Ectodermal cell (in vitro differentiated cells): ENCODE measurements around the gene TNNI2. TPM values are rescaled to one million over a fixed set of nuclear protein-coding genes. Genes with fewer than 3 reads are reported as not detected.
"Not testable (repeated sequence)": the region's sequence is repeated elsewhere in the genome, so short reads cannot be mapped to it uniquely, and the experiment has no call there.

Experiments
- H3K27ac ChIP-seq: 2 replicates; pipeline ENCODE4 v1.7.0; 2013; ENCODE audit warnings: mild to moderate bottlenecking, low read depth, low read length; ENCODE audit not compliant: insufficient read depth, poor library complexity, severe bottlenecking
- H3K27me3 ChIP-seq: 2 replicates; pipeline ENCODE4 v1.7.0; 2013; ENCODE audit warnings: mild to moderate bottlenecking, low read length; ENCODE audit not compliant: insufficient read depth, control insufficient read depth, poor library complexity, severe bottlenecking
- H3K36me3 ChIP-seq: one replicate; pipeline ENCODE4 v1.7.0; 2013; ENCODE audit warnings: low read length; ENCODE audit not compliant: control insufficient read depth, insufficient read depth
- H3K4me1 ChIP-seq: one replicate; pipeline ENCODE4 v1.7.0; 2013; ENCODE audit warnings: low read length; ENCODE audit not compliant: control insufficient read depth, insufficient read depth
- H3K4me3 ChIP-seq: 2 replicates; pipeline ENCODE4 v1.7.0; 2013; ENCODE audit warnings: low read depth, low read length, control low read depth; ENCODE audit not compliant: insufficient read depth
- H3K9me3 ChIP-seq: 2 replicates; pipeline ENCODE4 v1.7.0; 2013; ENCODE audit warnings: mild to moderate bottlenecking, low read length, moderate library complexity; ENCODE audit not compliant: control insufficient read depth
- WGBS, 2 experiments: methylation state at CpG; one replicate each; pipeline ENCODE4 v1.1.7; 2013; ENCODE audit warnings: missing lambda C conversion rate in 2 of 2; 5-methylcytosine and 5-hydroxymethylcytosine counted together
- polyA plus RNA-seq, 4 experiments: library from polyadenylated mRNA; stranded (reverse); fragments of 50-300 nt; gene quantifications; one replicate each; pipeline ENCODE4 v1.2.3, GENCODE V29; 2013

TNNI2 gene
- polyA plus RNA-seq (2013, experiment 1 of 4), result not detected
- polyA plus RNA-seq (2013, experiment 2 of 4), result not detected
- polyA plus RNA-seq (2013, experiment 3 of 4), result 0.53 TPM
- polyA plus RNA-seq (2013, experiment 4 of 4), result 0.53 TPM

DNA sequence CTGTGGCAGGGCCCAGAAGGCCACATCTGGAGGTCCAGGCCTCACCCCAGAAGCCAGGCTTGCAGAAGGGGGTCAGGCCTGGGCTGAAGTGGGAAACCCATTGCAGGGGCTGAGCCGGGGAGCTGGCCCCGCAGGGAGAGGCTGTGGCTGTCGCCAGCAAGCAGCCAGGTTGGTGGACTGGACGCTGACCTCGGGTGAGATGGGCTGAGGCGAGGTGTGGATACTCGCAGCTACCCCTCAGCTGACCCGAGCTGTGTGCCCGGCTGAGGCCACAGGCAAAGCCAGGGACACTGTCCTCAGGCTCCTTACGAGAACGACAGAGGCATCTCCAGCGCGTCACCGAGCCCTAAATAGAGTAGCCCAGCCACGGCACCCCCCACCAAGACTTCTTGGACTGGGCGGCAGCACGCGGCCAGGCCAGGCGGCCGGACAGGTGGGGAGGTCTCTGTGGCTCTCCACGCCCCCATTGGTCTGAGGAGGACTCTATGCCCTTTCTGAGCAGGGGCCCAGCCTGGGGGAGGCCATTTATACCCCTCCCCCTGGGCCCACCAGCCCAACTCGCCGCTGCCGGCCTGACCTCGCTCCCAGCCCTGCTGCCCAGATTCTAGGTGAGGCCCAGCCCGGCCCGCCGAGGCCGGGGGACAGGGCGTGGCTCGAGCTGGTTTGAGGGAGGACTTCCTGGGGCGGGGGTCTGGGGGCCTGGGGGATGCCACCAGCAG, at the start of gene TNNI2:
TSS of gene TNNI2 (plus strand) at position 556 of the 719 bp plus-strand sequence. CDS start 716 bp downstream, outside the sequence.
- no peak within 1 kb of the TSS for H3K27ac ChIP-seq

DNA sequence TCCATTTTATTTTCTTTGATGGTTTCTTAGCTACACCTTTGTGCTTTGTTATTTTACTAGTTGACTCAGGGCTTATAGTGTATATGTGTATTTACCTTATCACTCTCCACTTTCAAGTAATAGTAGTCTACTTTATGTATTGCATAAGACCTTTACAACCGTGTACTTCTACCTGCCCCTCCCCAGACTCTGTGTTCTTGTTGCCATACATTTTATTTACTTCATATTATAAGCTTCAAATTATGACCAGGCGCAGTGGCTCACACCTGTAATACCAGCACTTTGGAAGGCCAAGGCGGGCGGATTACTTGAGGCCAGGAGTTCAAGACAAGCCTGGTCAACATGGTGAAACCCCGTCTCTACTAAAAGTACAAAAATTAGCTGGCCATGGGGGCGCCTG, 46.9 kb upstream of the TNNI2 start:
- H3K4me1 ChIP-seq, result no peaks in the 10 kb centered on the region
- WGBS, 2 experiments, result 93 to 94% methylated on average over 6 of the region's 6 CpGs
- no peaks in the 10 kb centered on the region for H3K27me3 ChIP-seq
- H3K36me3 ChIP-seq, result no peaks in the 10 kb centered on the region
- no peak overlapping the region for H3K27ac ChIP-seq
- H3K4me3 ChIP-seq, result no peak overlapping the region
- no peaks in the 10 kb centered on the region for H3K9me3 ChIP-seq

More for the DNA sequence above, at the start of gene TNNI2:
- Histone ChIP-seq H3K36me3 (no peaks in the 10 kb centered on the region), H3K27me3 (no peaks in the 10 kb centered on the region), H3K4me3 (no peak within 1 kb of the TSS), H3K9me3 (no peaks in the 10 kb centered on the region), H3K4me1 (no peaks in the 10 kb centered on the region)
- WGBS, 2 experiments, result 93% methylated on average over 32 of the region's 32 CpGs

DNA sequence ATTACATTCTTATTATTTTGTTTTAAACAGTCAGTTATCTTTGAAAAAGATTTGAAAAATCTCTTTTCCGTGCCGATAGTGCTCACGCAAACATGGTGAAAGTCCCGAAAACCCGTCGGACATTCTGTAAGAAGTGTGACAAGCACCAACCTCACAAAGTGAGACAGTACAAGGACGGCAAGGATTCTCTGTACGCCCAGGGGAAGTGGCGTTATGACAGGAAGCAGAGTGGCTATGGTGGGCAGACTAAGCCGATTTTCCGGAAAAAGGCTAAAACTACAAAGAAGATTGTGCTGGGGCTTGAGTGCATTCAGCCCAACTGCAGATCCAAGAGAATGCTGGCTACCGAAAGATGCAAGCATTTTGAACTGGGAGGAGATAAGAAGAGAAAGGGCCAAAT, 46.3 kb upstream of the TNNI2 start:
- Histone ChIP-seq H3K9me3 (no peaks in the 10 kb centered on the region), H3K4me3 (no peak overlapping the region), H3K4me1 (no peaks in the 10 kb centered on the region), H3K36me3 (no peaks in the 10 kb centered on the region), H3K27me3 (no peaks in the 10 kb centered on the region), H3K27ac (no peak overlapping the region)
- WGBS, 2 experiments, result 92 to 94% methylated on average over 12 of the region's 12 CpGs

DNA sequence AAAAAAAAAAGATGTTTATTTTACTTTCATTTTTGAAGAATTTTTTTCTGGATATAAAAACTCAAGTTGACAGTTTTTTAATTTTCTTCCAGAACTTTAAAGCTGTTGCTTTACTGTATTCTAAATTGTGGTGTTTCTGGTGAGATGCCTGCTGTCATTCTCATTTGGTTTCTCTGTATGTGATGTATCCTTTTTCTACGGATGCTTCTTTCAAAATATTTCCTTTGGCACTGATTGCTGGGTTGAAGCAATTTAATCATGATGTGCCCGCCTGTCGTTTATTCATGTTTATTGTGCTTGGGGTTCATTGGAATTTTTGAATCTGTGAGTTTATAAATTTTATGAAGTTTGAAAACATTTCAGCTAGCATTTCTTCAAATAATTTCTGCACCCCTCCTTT, 45.7 kb upstream of the TNNI2 start:
- no peaks in the 10 kb centered on the region for H3K4me1 ChIP-seq
- no peaks in the 10 kb centered on the region for H3K27me3 ChIP-seq
- 91 to 100% methylated on average over 3 of the region's 3 CpGs for WGBS, 2 experiments
- H3K4me3 ChIP-seq, result no peak overlapping the region
- no peaks in the 10 kb centered on the region for H3K36me3 ChIP-seq
- H3K9me3 ChIP-seq, result no peaks in the 10 kb centered on the region
- H3K27ac ChIP-seq, result no peak overlapping the region

DNA sequence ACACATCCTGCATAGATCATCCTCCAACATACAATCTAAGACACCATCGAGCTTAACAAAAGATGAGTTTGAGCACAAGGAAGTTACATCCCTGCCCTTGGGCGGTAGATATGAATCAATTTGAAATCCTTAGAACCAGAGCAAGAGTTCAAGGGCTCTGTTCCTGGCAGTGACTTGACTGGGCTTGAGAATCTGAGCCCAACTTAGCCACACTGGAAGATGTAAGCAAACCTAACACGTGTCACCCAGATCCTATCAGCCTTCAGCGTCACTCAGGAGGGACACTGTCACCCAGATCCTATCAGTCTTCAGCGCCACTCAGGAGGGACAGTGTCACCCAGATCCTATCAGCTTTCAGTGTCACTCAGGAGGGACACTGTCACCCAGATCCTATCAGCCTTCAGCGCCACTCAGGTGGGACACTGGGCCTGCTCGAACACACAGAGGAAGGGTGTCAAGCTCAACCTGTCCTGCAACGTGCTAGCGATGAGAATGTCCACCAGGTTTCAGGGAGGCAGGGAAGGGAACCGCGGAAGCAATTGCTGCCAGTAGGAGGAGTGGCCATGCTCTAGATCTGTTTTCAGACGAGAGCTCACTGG, 42.3 kb upstream of the TNNI2 start:
- WGBS, 2 experiments, result 81 to 85% methylated on average over 12 of the region's 12 CpGs
- Histone ChIP-seq H3K9me3 (no peaks in the 10 kb centered on the region), H3K4me1 (no peaks in the 10 kb centered on the region), H3K27ac (no peak overlapping the region), H3K27me3 (no peaks in the 10 kb centered on the region), H3K36me3 (no peaks in the 10 kb centered on the region), H3K4me3 (no peak overlapping the region)

DNA sequence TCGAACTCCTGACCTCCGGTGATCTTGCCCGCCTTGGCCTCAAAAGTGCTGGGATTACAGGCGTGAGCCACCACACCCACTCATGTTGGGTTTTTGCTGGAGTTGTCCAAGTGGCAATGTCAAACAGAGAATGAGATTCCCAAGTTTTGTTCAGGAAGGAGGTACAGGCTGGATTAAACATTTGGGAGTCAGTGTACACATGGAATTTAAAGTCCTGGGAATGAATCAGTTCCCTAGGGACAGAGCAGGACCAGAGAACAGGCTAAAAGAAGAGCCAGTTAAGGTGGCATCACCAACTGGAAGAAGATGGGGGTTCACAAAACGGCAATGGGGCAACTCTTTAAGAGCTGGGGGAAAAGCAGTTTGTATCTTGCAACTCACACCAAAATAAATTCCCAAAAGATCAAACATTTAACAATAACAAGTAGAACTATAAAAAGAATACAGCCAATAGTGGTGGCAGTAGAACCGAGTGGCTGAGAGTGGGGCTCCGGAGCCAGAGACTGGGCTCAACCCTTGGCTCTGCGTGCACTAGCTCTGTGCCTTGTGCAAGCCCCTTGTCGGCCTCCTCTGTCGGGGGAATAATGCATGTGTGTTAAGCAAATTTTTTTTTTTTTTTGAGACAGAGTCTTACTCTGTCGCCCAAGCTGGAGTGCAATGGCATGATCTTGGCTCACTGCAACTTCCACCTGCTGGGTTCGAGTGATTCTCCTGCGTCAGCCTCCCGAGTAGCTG, 41.2 kb upstream of the TNNI2 start:
- WGBS, 2 experiments, result 94 to 96% methylated on average over 14 of the region's 14 CpGs
- H3K27ac ChIP-seq, result no peak overlapping the region
- no peaks in the 10 kb centered on the region for H3K9me3 ChIP-seq
- H3K4me1 ChIP-seq, result no peaks in the 10 kb centered on the region
- no peaks in the 10 kb centered on the region for H3K27me3 ChIP-seq
- no peaks in the 10 kb centered on the region for H3K36me3 ChIP-seq
- H3K4me3 ChIP-seq, result no peak overlapping the region

DNA sequence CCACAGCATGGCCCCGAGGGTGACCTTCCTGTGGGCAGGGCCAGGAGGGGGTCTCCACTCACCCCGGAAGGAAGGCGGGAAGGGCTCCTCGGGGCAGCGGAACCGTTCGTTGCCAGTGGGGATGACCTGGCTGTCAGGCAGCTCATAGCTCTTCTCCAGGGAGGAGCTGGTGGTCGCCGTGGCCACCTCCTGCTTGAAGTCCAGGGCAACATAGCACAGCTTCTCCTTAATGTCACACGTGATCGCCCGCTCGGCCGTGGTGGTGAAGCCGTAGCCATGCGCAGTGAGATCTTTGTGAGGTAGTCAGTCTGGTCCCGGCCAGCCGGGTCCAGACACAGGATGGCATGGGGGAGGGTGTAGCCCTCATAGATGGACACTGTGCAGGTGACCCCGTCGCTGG, 35.5 kb upstream of the TNNI2 start:
- H3K9me3 ChIP-seq, result no peaks in the 10 kb centered on the region
- 94 to 96% methylated on average over 20 of the region's 20 CpGs for WGBS, 2 experiments
- no peaks in the 10 kb centered on the region for H3K36me3 ChIP-seq
- H3K27ac ChIP-seq, result no peak overlapping the region
- H3K4me3 ChIP-seq, result no peak overlapping the region
- no peaks in the 10 kb centered on the region for H3K27me3 ChIP-seq
- H3K4me1 ChIP-seq, result no peaks in the 10 kb centered on the region

DNA sequence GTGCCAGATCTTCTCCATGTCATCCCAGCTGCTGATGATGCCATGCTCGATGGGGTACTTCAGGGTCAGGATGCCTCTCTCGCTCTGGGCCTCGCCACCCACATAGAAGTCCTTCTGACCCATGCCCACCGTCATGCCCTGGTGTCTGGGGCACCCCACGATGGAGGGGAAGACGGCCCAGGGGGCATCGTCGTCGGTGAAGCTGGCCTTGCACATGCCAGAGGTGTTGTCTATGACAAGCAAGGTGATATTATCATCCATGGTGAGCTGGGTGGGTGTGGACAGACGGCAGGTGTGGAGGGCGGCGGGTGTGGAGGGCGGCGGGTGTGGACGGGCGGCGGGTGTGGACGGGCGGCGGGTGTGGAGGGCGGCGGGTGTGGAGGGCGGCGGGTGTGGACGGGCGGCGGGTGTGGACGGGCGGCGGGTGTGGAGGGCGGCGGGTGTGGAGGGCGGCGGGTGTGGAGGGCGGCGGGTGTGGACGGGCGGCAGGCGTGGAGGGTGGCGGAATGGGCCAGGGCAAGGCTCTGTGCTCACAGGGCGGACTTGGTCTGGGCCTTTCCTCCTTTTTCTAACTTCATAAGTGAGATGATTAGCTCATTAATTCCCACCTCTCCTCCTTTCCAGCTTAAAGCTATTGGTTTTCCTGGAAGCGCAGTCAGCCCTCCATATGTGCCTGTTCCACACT, 34.8 kb upstream of the TNNI2 start:
- H3K27me3 ChIP-seq, H3K27ac ChIP-seq, H3K4me1 ChIP-seq, H3K4me3 ChIP-seq, H3K9me3 ChIP-seq, H3K36me3 ChIP-seq: not testable (repeated sequence)
- 93% methylated on average over 29 to 35 of the region's 42 CpGs for WGBS, 2 experiments

DNA sequence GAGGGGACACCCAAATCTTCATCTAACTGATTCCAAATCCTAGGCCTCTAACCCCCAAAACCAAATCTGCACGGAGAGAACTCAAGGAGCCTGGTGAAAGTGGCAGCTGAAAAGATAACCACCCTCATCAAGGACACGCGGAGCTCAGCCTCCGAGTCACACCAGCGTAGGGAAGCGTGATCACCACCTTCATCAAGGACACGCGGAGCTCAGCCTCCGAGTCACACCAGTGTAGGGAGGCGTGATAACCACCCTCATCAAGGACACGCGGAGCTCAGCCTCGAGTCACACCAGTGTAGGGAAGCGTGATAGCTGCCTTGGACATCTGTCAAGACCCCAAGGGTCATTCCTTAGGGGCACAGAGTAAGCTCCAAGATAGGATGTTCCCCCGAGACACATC, 33.3 kb upstream of the TNNI2 start:
- Histone ChIP-seq H3K27ac (no peak overlapping the region), H3K36me3 (no peaks in the 10 kb centered on the region), H3K27me3 (no peaks in the 10 kb centered on the region), H3K9me3 (no peaks in the 10 kb centered on the region), H3K4me1 (no peaks in the 10 kb centered on the region), H3K4me3 (no peak overlapping the region)
- WGBS, 2 experiments, result 92 to 95% methylated on average over 15 of the region's 15 CpGs
